Left ventricle myocardium inferior (tissue), 1 donor: ENCODE results near the gene CRADD. TPM values are rescaled to one million over a fixed set of nuclear protein-coding genes. Genes with fewer than 3 reads are reported as not detected.
A peak's percentile ranks its signal among the peaks of the same experiment; 100 is the strongest.
"Not testable (repeated sequence)": the region's sequence is repeated elsewhere in the genome, so short reads cannot be mapped to it uniquely, and the experiment has no call there.

Experiments
- DNase-seq: peaks from one replicate; pipeline ENCODE4 v3.0.0-alpha.2; 2020
- H3K27ac ChIP-seq: fragments of 200-600 bp; replicated peaks from 2 replicates; pipeline ENCODE4 v1.8.0; 2021
- H3K27me3 ChIP-seq: fragments of 200-600 bp; 2 replicates; pipeline ENCODE4 v1.8.0; 2021; ENCODE audit warnings: low read depth
- H3K36me3 ChIP-seq: fragments of 200-600 bp; 2 replicates; pipeline ENCODE4 v1.8.0; 2021
- H3K4me1 ChIP-seq: fragments of 200-600 bp; 2 replicates; pipeline ENCODE4 v1.8.0; 2021
- H3K4me3 ChIP-seq: fragments of 200-600 bp; 2 replicates; pipeline ENCODE4 v1.8.0; 2021; ENCODE audit warnings: mild to moderate bottlenecking, moderate library complexity
- H3K9me3 ChIP-seq: fragments of 200-600 bp; replicated peaks from 2 replicates; pipeline ENCODE4 v1.8.0; 2021
- CTCF ChIP-seq: fragments of 200-600 bp; IDR thresholded peaks from 2 replicates; pipeline ENCODE4 v1.8.0; 2021; ENCODE audit warnings: antibody characterized with exemption, mild to moderate bottlenecking, borderline replicate concordance
- intact Hi-C: fragments of 100-400 bp; cut with micrococcal nuclease; formaldehyde crosslinking; loops from one replicate; pipeline ENCODE4 v1.11.0; 2022
- total RNA-seq: library from RNA; stranded (reverse); fragmentation: NEBNext Ultra II Directional; extraction: Animal tissue kit (Norgen Biotek cat#: 25700); gene quantifications from one replicate; pipeline ENCODE4 v1.2.1, GENCODE V29; 2021
- donor health status: DM: no; HTN: yes; CAD: no; lungs with severe emphysema.

Gene CRADD
- total RNA-seq, 1 donor from 2014 or later: 46.4 TPM

DNA sequence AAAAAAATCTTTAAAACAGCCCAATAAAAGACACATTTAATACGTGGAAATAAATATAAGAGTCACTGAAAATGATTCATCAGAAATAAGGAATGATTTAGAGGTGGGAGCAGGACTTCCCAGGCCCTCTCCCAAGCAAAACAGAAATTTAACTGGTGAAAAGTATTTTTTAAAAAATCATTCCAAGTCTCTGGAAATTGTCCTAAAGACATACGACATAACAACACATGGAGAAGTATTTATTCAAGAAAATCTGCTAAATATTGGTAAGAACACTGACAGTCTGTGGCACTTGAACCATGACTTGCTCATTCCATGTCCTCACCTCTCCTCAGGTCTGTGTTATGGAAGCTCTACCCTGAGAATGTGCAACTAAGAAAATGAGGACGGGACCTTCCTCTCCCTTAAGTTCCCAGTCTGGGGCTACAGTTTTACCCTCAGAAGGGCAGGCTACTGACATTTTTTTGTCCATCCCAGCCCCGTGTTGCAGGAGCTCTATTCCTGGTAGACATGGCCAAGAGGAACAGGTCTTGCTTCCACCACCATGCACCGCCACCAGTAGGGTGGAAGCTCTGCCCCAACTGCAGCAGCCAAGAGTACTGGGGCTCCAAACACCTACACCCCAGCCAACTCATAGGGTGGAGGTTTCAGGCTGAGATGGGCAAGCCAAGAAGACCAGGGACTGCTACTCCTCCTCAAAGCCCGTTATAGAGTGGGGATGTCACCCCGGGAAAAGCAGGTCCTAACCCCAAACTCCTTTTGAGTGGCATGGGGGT is 193.0 kb downstream of the CRADD start:
- no peak for DNase-seq
- peaks cover 79% of the 10 kb centered on the region for H3K9me3 ChIP-seq
- H3K4me1 ChIP-seq: peaks cover 7% of the 10 kb centered on the region
- peaks cover 21% of the 10 kb centered on the region for H3K36me3 ChIP-seq
- peak overlapping the region; percentile 62 for H3K27ac ChIP-seq
- no peak for TF ChIP-seq CTCF
- H3K27me3 ChIP-seq: no peaks in the 10 kb centered on the region
- no peak overlapping the region for H3K4me3 ChIP-seq
- intact Hi-C loops: no loop called here

DNA sequence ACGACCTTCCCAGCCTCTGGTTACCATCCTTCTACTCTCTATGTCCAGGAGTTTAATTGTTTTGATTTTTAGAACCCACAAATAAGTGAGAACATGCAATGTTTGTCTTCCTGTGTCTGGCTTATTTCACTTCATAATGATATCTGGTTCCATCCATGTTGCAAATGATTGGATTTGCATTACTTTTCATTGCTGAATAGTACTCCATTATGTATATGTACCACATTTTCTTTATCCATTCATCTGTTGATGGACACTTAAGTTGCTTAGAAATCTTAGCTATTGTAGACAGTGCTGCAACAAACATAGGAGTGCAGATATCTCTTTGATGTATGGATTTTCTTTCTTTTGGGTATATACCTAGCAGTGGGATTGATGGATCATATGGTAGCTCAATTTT is 194.4 kb downstream of the CRADD start:
- H3K4me3 ChIP-seq, DNase-seq, H3K27ac ChIP-seq, H3K27me3 ChIP-seq, intact Hi-C loops, H3K4me1 ChIP-seq: not testable (repeated sequence)
- Histone ChIP-seq H3K9me3 (peaks cover 79% of the 10 kb centered on the region), H3K36me3 (peaks cover 15% of the 10 kb centered on the region)

GRCh38 chr12:93873561-93873960 is 196.4 kb downstream of the CRADD start:
- intact Hi-C loops: no loop called here
- H3K9me3 ChIP-seq: peaks cover 83% of the 10 kb centered on the region
- TF ChIP-seq CTCF: no peak

GRCh38 chr12:93875157-93875556 is 198.0 kb downstream of the CRADD start:
- H3K4me3 ChIP-seq: no peak overlapping the region
- peaks cover 15% of the 10 kb centered on the region for H3K36me3 ChIP-seq
- peaks cover 9% of the 10 kb centered on the region for H3K4me1 ChIP-seq
- intact Hi-C loops: no loop called here
- no peak overlapping the region for H3K27ac ChIP-seq
- no peak for DNase-seq
- H3K9me3 ChIP-seq: peaks cover 70% of the 10 kb centered on the region
- no peak for TF ChIP-seq CTCF
- no peaks in the 10 kb centered on the region for H3K27me3 ChIP-seq

More at GRCh38 chr12:93873561-93873960, 196.4 kb downstream of the CRADD start:
- DNase-seq: no peak
- Histone ChIP-seq H3K27ac (no peak overlapping the region), H3K36me3 (peaks cover 15% of the 10 kb centered on the region), H3K4me3 (no peak overlapping the region), H3K4me1 (peaks cover 7% of the 10 kb centered on the region), H3K27me3 (no peaks in the 10 kb centered on the region)

GRCh38 chr12:93876360-93876759 is 199.2 kb downstream of the CRADD start:
- no peak for DNase-seq
- H3K27me3 ChIP-seq: no peaks in the 10 kb centered on the region
- peaks cover 21% of the 10 kb centered on the region for H3K4me1 ChIP-seq
- TF ChIP-seq CTCF: no peak
- intact Hi-C loops: no loop called here
- H3K27ac ChIP-seq: no peak overlapping the region
- peaks cover 14% of the 10 kb centered on the region for H3K36me3 ChIP-seq
- H3K9me3 ChIP-seq: peaks cover 61% of the 10 kb centered on the region
- no peak overlapping the region for H3K4me3 ChIP-seq

DNA sequence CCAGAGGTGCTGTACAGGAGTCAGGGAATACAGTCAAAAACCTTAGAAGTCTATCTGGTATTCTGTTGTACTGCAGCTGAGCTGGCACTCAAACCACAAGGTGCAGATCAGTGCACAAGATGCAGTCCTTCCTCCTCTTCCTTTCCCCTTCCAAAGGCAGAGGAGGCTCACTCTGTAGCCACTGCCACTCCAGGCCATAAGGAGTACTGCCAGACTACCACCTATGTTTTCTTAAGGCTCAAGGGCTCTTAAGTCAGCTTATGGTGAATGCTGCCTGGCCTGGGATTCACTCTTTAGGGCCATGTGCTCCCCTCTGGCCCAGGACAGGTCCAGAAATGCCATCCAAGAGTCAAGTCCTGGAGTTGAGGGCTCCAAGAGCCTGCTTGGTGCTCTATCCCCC is 200.3 kb downstream of the CRADD start:
- H3K27me3 ChIP-seq: no peaks in the 10 kb centered on the region
- peaks cover 28% of the 10 kb centered on the region for H3K4me1 ChIP-seq
- no peak for TF ChIP-seq CTCF
- peaks cover 50% of the 10 kb centered on the region for H3K9me3 ChIP-seq
- H3K27ac ChIP-seq: no peak overlapping the region
- DNase-seq: no peak
- intact Hi-C loops: no loop called here
- H3K36me3 ChIP-seq: peaks cover 4% of the 10 kb centered on the region
- H3K4me3 ChIP-seq: no peak overlapping the region
